Measurements from ENCODE around the gene NEMP1. TPM values are rescaled to one million over a fixed set of nuclear protein-coding genes. Genes with fewer than 3 reads are reported as not detected.
A peak's percentile ranks its signal among the peaks of the same experiment; 100 is the strongest.

Gene NEMP1
- total and polyA plus RNA-seq, 2 of the 13 experiments (the other 11 are each of a cell fraction or from before 2014, with no cell fraction given), result 11.4 to 12.9 TPM

GRCh38 chr12:57086493-57087009, 8.0 kb upstream of the NEMP1 start (continued):
- TF ChIP-seq, protein P1, sequence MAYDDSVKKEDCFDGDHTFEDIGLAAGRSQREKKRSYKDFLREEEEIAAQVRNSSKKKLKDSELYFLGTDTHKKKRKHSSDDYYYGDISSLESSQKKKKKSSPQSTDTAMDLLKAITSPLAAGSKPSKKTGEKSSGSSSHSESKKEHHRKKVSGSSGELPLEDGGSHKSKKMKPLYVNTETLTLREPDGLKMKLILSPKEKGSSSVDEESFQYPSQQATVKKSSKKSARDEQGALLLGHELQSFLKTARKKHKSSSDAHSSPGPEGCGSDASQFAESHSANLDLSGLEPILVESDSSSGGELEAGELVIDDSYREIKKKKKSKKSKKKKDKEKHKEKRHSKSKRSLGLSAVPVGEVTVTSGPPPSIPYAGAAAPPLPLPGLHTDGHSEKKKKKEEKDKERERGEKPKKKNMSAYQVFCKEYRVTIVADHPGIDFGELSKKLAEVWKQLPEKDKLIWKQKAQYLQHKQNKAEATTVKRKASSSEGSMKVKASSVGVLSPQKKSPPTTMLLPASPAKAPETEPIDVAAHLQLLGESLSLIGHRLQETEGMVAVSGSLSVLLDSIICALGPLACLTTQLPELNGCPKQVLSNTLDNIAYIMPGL (CRISPR knock-in tag; IDR thresholded peaks at IDR 0.05; ENCODE audit: borderline replicate concordance in 1 of 2, low read depth in 1 of 2), result peak in 1 of 2 experiments; percentile 48; a peak in 1 of 4 replicates
- TF ChIP-seq, protein P2, sequence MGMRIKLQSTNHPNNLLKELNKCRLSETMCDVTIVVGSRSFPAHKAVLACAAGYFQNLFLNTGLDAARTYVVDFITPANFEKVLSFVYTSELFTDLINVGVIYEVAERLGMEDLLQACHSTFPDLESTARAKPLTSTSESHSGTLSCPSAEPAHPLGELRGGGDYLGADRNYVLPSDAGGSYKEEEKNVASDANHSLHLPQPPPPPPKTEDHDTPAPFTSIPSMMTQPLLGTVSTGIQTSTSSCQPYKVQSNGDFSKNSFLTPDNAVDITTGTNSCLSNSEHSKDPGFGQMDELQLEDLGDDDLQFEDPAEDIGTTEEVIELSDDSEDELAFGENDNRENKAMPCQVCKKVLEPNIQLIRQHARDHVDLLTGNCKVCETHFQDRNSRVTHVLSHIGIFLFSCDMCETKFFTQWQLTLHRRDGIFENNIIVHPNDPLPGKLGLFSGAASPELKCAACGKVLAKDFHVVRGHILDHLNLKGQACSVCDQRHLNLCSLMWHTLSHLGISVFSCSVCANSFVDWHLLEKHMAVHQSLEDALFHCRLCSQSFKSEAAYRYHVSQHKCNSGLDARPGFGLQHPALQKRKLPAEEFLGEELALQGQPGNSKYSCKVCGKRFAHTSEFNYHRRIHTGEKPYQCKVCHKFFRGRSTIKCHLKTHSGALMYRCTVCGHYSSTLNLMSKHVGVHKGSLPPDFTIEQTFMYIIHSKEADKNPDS (CRISPR knock-in tag; IDR thresholded peaks at IDR 0.05), result no peak
- no peak for TF ChIP-seq ZNF331 (CRISPR knock-in tag; IDR thresholded peaks at IDR 0.05)
- no peak for TF ChIP-seq ZFP36L2 (CRISPR knock-in tag; IDR thresholded peaks at IDR 0.05)
- no peak for TF ChIP-seq ASH2L (IDR thresholded peaks at IDR 0.05; ENCODE audit: insufficient read length, low read depth, low read length)
- no peak for TF ChIP-seq ZNF225 (CRISPR knock-in tag; IDR thresholded peaks at IDR 0.05)
- TF ChIP-seq, protein P3, sequence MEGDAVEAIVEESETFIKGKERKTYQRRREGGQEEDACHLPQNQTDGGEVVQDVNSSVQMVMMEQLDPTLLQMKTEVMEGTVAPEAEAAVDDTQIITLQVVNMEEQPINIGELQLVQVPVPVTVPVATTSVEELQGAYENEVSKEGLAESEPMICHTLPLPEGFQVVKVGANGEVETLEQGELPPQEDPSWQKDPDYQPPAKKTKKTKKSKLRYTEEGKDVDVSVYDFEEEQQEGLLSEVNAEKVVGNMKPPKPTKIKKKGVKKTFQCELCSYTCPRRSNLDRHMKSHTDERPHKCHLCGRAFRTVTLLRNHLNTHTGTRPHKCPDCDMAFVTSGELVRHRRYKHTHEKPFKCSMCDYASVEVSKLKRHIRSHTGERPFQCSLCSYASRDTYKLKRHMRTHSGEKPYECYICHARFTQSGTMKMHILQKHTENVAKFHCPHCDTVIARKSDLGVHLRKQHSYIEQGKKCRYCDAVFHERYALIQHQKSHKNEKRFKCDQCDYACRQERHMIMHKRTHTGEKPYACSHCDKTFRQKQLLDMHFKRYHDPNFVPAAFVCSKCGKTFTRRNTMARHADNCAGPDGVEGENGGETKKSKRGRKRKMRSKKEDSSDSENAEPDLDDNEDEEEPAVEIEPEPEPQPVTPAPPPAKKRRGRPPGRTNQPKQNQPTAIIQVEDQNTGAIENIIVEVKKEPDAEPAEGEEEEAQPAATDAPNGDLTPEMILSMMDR (CRISPR knock-in tag; IDR thresholded peaks at IDR 0.05), result peak; percentile 56
- TF ChIP-seq ZNF644 (CRISPR knock-in tag; IDR thresholded peaks at IDR 0.05; ENCODE audit: low read depth), result no peak
- TF ChIP-seq ZNF775 (CRISPR knock-in tag; IDR thresholded peaks at IDR 0.05; ENCODE audit: borderline replicate concordance), result no peak
- TF ChIP-seq, protein P4, sequence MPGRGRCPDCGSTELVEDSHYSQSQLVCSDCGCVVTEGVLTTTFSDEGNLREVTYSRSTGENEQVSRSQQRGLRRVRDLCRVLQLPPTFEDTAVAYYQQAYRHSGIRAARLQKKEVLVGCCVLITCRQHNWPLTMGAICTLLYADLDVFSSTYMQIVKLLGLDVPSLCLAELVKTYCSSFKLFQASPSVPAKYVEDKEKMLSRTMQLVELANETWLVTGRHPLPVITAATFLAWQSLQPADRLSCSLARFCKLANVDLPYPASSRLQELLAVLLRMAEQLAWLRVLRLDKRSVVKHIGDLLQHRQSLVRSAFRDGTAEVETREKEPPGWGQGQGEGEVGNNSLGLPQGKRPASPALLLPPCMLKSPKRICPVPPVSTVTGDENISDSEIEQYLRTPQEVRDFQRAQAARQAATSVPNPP (CRISPR knock-in tag; IDR thresholded peaks at IDR 0.05), result no peak
- TF ChIP-seq ZNF543 (CRISPR knock-in tag; IDR thresholded peaks at IDR 0.05), result no peak
- TF ChIP-seq, protein P5, sequence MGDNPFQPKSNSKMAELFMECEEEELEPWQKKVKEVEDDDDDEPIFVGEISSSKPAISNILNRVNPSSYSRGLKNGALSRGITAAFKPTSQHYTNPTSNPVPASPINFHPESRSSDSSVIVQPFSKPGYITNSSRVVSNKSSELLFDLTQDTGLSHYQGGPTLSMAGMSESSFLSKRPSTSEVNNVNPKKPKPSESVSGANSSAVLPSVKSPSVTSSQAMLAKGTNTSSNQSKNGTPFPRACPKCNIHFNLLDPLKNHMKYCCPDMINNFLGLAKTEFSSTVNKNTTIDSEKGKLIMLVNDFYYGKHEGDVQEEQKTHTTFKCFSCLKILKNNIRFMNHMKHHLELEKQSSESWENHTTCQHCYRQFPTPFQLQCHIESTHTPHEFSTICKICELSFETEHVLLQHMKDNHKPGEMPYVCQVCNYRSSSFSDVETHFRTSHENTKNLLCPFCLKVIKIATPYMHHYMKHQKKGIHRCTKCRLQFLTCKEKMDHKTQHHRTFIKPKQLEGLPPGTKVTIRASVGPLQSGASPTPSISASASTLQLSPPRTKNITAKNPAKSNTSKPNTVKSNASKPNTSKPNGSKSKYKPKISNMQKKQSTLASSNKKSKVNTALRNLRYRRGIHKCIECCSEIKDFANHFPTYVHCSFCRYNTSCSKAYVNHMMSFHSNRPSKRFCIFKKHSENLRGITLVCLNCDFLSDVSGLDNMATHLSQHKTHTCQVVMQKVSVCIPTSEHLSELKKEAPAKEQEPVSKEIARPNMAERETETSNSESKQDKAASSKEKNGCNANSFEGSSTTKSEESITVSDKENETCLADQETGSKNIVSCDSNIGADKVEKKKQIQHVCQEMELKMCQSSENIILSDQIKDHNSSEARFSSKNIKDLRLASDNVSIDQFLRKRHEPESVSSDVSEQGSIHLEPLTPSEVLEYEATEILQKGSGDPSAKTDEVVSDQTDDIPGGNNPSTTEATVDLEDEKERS (CRISPR knock-in tag; IDR thresholded peaks at IDR 0.05), result no peak
- TF ChIP-seq HOXA3 (CRISPR knock-in tag; IDR thresholded peaks at IDR 0.05), result no peak
- no peak for TF ChIP-seq REL (CRISPR knock-in tag; conservative IDR thresholded peaks at IDR 0.05)
- no peak for TF ChIP-seq PITX1 (CRISPR knock-in tag; IDR thresholded peaks at IDR 0.05)
- 0 out of 2 replicates have a peak, but pooled peaks have one; percentile 8 for TF ChIP-seq THAP11 (CRISPR knock-in tag; IDR thresholded peaks at IDR 0.05)
- 0 out of 2 replicates have a peak, but pooled peaks have one; percentile 28 for TF ChIP-seq SP4 (CRISPR knock-in tag; IDR thresholded peaks at IDR 0.05)
- TF ChIP-seq NCOA1 (CRISPR knock-in tag; IDR thresholded peaks at IDR 0.05), result no peak
- TF ChIP-seq ZNF496 (CRISPR knock-in tag; IDR thresholded peaks at IDR 0.05; ENCODE audit: insufficient replicate concordance), result no peak
- no peak for TF ChIP-seq ZNF598 (CRISPR knock-in tag; IDR thresholded peaks at IDR 0.05; ENCODE audit: borderline replicate concordance)

All from HepG2 (cell line).